NCI-H1092 treated with DMSO at 0.1 percent for 48 hours (cell line): Measurements from ENCODE around the gene FAF2.
"Not testable (repeated sequence)": the region's sequence is repeated elsewhere in the genome, so short reads cannot be mapped to it uniquely, and the experiment has no call there.

Experiments used
- DNase-seq: peaks from one replicate; lab custom pipeline; 2025; lab: John Stamatoyannopoulos, UW

Gene FAF2

GRCh38 chr5:176458904-176459561 lies 10.8 kb downstream of the FAF2 start:
- DNase-seq: no peak

GRCh38 chr5:176461349-176461748 lies 13.2 kb downstream of the FAF2 start:
- no peak for DNase-seq

GRCh38 chr5:176463113-176463764 lies 15.1 kb downstream of the FAF2 start:
- no peak for DNase-seq

GRCh38 chr5:176466245-176466871 lies 18.2 kb downstream of the FAF2 start:
- DNase-seq: no peak

GRCh38 chr5:176469296-176469695 lies 21.1 kb downstream of the FAF2 start:
- no peak for DNase-seq

GRCh38 chr5:176470539-176470938 lies 22.4 kb downstream of the FAF2 start:
- no peak for DNase-seq

- no peak for DNase-seq
These were observed 22.9 kb downstream of the FAF2 start for GRCh38 chr5:176471098-176471497.

- DNase-seq: no peak
These were observed 25.3 kb downstream of the FAF2 start for GRCh38 chr5:176473335-176474006.

GRCh38 chr5:176474476-176474875 lies 26.3 kb downstream of the FAF2 start:
- no peak for DNase-seq

GRCh38 chr5:176481711-176482110 lies 33.5 kb downstream of the FAF2 start:
- no peak for DNase-seq

- no peak for DNase-seq
These were observed 37.0 kb downstream of the FAF2 start for GRCh38 chr5:176485176-176485575.

GRCh38 chr5:176486189-176486757 lies 38.1 kb downstream of the FAF2 start:
- DNase-seq: no peak

- not testable (repeated sequence) for DNase-seq
These were observed 39.0 kb downstream of the FAF2 start for GRCh38 chr5:176487160-176487559.

- no peak for DNase-seq
These were observed 40.9 kb downstream of the FAF2 start for GRCh38 chr5:176489077-176489476.

- DNase-seq: no peak
These were observed 42.1 kb downstream of the FAF2 start for GRCh38 chr5:176490301-176490700.

- no peak for DNase-seq
These were observed 42.9 kb downstream of the FAF2 start for GRCh38 chr5:176491101-176491502.

- DNase-seq: no peak
These were observed 43.7 kb downstream of the FAF2 start for GRCh38 chr5:176491901-176492300.

- DNase-seq: no peak
These were observed 44.2 kb downstream of the FAF2 start for GRCh38 chr5:176492431-176492830.

GRCh38 chr5:176497852-176498251 lies 49.7 kb downstream of the FAF2 start:
- no peak for DNase-seq

- DNase-seq: no peak
These were observed 51.1 kb downstream of the FAF2 start for GRCh38 chr5:176499273-176499672.

- DNase-seq: no peak
These were observed 52.3 kb downstream of the FAF2 start for GRCh38 chr5:176500511-176500910.

GRCh38 chr5:176501333-176501732 lies 53.1 kb downstream of the FAF2 start:
- no peak for DNase-seq

GRCh38 chr5:176503496-176503895 lies 55.3 kb downstream of the FAF2 start:
- no peak for DNase-seq
